Activated CD4-positive, CD25-positive, alpha-beta regulatory T cell treated with anti-CD3 and anti-CD28 coated beads, Interleukin-2, amount 50 U/mL, for 24 hours (primary cell): ENCODE measurements around the gene NFATC2.
"Not testable (repeated sequence)": the region's sequence is repeated elsewhere in the genome, so short reads cannot be mapped to it uniquely, and the experiment has no call there.

Source experiments
- ATAC-seq, 2 donors: fragments of 150-1000 bp; cut with Tn5 transposase; one replicate each; pipeline ENCODE4 v1.10.0; 2021; ENCODE audit warnings: mild to moderate bottlenecking in 1 of 2, moderate library complexity in 1 of 2

NFATC2 gene

DNA sequence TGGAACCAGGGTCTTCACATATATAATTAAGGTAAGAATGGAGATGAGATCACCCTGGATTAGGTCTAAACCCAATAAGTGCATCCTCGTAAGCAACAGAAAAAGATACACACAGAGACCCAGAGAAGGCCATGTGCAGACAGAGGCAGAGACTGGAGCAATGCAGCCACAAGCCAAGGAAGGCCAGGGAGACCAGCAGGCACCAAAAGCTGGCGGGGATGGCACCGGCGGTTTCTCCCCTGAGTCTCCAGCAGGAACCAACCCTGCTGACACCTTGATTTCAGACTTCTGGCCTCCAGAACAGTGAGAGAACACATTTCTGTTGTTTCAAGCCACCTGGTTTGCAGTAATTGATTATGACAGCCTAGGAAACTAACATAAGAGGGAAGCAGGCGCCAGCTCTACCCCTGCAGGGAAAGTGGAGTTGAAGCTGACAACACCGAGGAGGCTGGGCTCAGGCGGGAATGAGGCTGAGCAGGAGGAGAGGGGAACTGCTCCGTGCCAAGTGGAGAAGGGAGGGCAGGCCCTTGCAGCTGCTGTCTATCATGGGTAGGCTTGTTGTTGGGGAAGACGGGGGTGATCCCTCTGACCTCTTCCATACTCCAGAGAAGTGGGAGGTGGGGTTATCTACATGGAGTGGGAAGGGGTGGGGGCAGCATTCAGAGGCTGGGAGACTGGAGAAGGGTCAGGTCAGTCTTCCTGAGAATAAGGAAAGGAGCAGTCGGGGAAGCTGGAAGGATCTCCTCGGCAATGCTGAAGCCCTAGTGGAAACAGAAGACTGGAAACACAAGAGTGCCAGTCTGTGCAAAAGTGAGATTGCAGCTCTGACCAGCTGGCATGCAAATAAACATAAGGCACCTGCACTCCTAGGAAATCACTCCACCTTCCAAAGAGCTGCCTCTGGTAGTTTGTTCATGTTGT lies 72.7 kb downstream of the NFATC2 start:
- ATAC-seq, result no peak

DNA sequence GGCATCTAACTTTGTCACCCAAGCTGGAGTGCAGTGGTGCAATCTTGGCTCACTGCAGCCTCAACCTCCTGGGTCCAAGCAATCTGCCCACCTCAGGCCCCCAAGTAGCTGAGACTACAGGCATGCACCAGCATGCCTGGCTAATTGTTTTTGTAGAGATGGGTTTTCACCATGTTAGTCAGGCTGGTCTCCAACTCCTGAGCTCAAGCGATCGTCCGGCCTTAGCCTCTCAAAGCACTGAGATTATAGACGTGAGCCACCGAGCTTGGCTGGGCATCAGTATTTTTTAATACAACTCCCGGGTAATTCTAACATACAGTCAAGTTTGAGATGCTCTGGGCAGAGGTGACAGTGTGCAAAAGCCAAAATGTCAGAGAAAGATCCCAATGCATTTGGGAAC lies 73.5 kb downstream of the NFATC2 start:
- no peak for ATAC-seq

DNA sequence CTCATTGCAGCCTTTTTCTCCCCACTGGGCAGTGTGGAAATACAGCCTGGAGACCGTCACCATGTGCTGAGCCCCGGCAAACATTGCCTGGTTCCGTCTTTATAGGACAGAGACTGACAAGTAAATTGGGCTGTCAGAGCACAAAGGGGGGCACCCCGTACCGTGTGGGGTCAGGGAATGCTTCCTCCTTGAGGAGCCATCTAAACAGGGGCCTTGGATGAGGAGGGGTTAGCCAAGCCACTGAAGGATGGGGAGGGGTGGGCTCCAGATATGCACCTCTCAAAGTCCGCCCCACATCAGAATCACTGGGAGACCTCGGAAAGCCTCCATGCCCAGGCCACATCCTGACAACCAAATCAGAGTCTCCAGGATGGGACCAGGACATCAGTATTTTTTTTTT lies 73.9 kb downstream of the NFATC2 start:
- no peak for ATAC-seq

DNA sequence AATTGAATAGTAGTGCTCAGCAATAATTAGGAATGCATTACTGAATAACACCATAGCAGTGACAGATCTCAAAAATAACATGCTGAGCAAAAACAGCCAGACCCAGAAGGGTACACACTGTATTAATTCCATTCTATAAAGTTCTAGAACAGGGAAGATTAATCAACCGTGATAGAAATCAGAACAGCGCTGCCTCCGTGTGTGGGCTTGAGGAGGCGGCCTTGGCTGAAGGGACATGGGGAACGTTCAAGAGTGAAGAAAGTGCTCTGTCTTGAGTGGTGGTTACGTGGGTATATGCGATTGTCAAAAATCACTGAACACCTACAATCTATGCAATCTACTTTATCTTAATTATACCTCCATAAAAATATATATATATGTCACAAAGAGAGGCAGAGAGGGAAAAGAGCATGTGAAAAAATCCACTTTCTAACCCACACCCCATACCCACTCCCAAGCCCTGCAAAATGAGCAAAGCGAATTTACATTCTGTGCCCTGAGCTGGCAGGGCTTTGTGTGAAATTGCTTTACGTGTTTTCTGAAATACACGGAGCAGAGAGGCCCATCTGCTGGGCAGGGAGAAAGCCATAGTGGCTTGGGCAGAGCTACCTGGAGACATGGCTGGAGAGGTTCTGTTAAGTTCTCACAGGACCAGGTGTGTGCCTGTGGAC lies 74.4 kb downstream of the NFATC2 start:
- ATAC-seq, result no peak

DNA sequence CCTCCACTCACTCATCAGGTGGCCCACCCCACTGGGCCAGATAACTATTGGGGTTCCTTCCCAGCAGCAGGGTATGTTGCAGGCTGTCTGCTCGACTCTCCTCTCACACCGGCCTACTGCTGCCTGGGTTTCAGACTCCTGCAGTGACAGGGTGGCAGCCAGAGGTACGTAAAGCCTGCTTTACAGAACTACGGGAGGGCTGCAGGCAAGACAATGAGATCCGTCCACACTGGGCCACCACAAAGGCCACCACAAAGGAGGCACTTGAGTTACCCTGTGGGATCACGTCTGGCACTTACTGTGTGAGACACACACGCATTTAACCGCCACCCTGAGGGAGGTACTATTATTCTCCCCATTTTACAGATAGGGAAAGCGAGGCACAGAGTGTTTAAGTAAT lies 78.5 kb downstream of the NFATC2 start:
- ATAC-seq, result no peak

DNA sequence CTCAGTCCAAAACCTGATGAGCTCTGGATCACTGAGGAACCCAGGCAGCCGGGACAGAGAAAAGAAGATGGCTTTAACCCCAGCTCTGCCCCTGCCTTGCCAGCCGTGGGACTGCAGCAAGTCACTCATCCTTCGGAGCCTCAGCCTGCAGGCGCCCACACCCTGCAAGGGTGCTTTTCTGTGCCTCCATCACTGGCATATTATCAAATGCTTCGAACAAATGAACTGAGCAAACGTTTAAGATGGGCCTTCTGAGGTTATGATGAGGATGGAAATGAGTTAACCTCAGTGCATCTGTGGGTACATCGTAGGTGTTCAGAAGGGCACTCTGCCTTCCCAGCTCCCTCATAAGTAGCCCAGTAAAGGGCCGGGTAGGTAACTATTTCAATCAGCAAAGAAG lies 79.0 kb downstream of the NFATC2 start:
- peak in 1 of 2 donors; percentile 42 for ATAC-seq

DNA sequence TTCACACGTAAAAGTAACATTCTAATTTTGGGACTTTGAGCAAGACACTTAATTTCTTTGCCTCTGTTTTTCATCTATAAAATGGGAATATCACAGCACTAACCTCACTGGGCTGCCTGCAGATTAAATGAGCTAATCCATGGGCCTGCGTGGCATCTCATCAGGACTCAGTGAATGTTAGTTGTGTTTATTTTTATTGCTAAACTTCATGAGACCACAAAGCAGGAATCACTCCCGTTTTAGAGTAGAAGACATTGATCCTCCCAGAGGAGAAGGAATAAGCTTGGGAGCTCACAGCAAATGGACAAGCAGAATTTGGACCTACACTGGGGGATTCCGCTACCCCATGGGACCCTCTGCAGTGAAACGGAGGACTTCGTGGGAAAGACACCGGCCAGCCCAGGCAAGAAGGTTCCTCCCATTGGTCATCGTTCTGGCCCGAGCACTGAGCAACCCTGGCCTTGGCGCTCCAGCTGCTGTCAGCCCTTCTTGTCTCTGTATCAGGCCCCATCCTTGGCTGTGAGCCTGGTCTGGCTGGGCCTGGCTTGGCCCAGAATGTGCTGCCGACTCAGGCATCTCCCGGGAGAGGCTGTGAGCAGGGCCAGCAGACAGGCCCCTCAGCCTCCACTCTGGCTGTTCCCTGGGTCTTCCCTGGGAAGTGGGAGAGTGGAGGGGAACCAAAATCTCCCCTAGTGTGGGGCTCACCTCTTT lies 79.8 kb downstream of the NFATC2 start:
- no peak for ATAC-seq

DNA sequence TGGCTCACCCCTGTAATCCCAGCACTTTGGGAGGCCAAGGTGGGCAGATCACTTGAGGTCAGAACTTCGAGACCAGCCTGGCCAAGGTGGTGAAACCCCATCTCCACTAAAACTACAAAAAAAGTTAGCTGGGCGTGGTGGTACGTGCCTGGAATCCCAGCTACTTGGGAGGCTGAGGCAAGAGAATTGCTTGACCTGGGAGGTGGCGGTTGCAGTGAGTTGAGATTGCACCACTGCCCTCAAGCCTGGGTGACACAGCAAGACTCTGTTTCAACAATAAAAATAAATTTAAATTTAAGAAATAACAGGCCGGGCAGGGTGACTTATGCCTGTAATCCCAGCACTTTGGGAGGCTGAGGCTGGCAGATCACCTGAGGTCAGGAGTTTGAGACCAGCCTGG lies 80.7 kb downstream of the NFATC2 start:
- not testable (repeated sequence) for ATAC-seq

DNA sequence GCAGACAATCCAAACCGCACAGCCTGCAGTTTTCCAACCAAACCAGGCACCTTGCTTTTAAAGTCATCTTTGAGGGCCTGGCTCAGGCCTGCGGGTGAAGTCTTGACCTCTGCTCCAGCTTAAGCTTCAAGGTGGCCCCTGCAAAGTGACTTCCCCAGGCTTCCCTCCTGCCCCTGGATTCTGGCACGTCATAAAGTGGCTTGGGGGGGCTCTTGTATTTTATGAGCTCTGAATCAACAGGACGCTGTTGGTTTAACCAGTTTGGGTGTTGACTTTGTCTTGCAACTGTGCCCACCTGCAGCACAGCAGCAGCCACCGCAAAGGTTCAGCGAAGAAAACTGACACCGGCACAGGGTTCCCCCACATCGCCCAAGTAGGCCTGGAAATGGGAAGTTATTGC lies 81.2 kb downstream of the NFATC2 start:
- ATAC-seq, result no peak

DNA sequence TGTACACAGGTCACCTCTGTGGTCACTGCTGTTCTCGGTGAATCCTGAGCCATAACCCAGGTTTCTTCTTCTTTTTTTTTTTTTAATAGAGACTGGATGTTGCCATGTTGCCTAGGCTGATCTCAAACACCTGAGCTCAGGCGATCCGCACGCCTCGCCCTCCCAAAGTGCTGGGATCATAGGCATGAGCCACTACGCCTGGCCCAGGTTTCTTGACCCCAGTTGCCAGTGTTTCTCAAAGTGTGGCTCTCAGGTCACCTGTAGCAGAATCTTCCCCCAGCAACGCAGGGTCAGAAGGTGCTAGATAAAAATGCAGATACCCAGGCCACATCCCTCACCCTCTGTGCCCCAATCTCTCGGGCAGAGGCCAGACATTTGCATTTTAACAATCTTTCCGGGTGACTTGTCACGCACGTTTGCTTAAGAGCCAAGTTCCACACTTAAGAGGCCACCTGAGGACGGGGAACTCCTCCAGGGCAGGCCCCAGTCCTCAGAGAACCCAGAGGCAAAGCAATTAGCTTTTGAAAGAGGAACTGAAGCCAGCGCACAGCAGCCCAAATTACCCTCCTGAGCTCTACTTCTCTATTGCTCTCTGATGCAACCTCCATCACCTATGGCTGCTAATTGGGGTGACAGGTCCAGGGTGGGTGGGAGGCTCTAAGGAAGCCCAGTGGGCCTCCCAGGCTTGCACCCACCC lies 81.8 kb downstream of the NFATC2 start:
- peak; percentile 69 to 75 for ATAC-seq

DNA sequence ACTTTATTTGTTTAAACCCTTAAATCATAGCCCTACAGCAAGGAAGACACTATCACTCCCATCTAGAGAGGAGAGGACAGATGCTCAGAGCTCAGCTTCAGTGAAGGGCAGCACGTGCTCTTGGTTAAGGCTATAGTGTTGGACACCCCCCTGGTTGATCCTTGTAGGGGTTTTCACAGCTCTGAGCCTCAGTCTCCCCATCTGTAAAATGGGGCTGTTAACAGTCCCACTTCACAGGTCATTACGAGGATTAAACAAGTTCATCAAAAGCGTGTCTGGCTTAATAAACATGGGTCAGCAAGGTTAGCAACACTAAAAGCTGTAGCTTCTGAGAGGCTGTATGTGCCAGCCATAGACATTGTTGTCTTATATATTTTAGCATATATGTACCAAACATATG lies 82.4 kb downstream of the NFATC2 start:
- no peak for ATAC-seq

DNA sequence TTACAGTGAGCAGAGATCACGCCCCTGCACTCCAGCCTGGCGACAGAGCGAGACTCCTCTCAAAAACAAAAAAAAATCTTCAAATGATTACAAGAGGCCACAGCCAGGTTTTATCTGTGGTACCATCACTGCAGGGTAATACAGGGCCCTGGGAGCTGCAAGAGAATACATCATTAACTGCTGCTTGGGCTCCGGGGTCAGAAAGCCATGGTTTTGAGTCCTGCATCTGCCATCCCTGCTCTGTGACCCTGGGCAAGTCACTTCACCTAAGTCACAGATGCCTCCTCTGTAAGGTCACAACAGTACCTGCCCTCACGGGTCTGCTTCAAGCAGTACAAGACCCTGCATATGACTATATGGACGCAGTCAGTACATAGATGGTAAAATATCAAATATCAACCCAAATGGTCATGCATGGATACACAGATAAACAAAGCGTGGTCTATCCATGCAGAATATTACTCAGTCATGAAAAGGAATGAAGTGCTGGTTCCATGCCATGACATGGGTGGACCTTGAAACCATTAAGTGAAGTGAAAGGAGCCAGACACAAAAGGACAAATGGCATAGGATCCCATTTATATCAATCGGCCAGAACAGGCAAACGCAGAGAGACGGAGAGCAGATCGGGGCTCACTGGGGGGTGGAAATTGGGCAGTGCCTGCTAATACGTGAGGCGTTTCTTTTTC lies 83.6 kb downstream of the NFATC2 start:
- ATAC-seq, result no peak

DNA sequence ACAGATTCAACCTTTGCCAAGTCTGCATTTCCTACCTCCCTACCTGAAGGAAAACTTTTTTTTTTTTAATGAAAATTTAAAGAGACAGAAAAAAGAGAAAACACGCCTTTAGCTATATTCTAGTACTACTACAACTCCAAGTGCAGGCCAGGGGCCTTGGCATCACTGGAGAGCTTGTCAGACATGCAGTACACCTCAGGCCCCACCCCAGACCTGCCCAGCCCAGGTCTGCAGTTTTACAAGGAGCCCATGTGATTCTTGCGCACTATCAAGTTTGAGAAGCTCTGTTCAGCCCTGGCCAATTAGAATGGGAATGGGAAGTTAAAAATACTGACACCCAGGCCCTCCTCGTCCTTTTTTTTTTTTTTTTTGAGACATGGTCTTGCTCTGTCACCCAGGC lies 85.0 kb downstream of the NFATC2 start:
- ATAC-seq, result no peak

DNA sequence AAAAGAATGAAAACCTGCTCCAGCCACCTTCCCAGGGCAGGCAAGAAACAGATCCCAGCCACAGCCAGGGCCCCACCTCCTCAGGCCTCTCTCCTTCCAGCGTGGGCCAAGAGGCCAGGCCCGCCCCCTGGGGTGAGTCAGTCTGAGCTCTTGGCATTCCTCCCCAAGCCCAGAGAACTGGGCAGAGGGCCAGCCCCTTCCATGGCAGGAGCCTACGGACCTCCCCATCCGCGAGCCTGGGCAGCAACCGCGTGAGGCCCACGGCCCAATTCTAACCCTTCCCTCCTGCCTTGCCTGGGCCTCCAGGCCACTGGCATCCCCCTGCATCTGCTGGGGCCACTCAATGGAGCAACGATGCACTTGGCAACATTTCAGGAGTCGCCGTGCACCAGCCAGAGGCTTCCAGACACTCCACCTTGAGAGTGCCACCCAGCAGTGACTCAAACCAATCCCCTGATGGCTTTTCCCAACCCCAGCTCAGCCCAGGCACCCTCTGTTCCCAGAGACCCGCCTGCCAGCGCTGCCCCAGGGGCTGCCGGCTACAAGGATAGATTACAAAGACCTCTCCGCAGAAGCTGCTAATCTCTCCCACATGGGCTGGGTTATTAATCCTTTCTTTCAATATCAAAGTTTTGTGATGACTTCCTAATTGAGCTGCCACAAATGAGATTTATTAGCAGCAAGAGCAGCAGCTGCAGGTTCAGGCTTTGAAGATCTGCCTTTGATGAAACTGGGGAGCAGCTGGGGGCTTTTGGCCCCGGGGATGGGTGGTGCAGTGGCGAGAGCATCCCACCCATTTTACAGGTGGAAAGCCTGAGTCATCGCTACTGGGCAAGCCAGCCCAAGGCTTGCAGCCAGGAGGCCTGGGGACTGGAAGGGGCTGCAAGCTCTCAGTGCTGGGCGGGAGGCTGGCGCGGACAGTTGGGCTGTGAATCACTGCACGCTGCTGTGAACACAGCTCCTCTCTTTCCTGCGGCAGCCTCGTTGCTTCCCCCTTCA lies 85.7 kb downstream of the NFATC2 start:
- no peak for ATAC-seq

DNA sequence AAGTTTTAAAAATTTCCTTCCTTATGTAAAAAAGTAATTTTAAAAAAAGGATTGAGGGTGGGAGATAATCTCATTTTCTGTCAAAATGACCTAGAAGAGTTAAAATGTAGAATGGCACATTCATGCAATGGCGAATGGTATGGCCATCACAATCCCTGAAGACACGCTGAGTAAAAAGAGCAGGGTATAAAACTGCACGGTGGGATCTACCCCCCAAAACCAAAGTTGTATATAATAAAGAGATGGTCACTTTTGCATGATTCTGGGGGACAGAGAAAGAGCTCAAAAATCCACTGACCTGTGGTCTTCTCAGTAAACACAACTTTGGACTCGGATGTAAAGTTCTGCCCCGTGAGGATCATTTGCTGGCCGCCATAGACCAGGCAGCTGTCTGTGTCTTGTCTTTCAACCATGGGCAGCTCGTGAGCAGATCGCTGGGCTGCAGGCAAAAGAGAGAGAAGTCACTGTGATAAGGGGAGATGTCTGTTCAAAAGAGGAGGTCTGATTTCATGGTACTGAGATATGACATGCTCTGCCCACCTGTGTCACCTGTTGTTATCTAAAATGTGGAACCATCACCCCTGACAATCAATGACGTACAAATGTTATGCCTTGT lies 88.2 kb downstream of the NFATC2 start:
- no peak for ATAC-seq

DNA sequence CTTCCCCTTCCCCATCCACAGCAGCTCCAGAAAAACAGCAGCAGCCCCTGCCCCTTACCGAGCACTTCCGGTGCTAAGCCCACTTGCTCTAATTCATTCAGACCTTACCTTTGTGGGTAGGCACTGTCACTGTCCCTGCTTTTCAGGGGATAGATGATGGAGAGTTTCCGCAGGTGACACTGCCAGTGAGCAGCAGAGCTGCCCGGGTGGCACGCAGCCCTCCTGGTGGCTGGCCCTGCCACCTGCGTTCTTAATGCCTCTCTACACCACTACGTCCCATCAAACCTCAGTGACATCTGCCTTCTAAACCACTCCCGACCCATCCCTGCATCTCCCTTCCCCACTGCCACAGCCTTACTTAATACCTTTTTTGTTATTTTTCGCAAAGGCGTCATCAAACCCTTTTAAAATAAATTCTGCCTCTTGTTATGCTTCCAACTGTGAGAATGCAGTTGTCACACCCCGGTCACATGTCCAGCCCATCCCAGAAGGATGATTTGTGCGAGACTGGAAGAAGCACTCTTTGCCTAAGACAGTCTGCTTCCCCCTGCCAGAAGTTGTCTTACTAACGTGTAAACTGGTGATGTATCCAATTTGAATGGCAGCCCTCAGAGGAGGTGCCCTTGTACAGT lies 89.7 kb downstream of the NFATC2 start:
- no peak for ATAC-seq

DNA sequence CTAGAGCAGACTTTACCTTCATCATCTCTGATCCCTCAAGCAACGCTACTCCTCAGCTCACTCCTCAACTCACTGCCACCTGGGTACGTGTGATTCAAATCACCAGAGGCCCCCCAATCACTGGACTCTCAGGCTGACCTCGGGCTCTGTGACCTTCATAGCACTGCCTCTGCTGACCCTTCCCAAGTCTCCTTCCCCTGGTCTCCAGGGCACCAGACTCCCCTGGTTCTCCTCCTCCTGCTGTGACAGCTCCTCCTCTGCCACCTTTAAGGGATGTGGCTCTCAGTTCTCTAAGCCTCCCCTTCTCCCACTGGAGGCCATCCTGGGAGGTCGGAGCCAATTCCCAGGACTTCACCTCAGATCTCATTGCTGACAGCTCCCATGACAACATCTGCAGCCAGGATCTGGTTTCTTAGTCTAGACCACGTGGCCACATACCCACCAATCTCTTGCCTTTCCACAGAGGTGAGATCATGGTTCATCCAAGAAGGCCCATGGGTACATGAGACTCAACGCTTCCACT lies 90.4 kb downstream of the NFATC2 start:
- no peak for ATAC-seq

DNA sequence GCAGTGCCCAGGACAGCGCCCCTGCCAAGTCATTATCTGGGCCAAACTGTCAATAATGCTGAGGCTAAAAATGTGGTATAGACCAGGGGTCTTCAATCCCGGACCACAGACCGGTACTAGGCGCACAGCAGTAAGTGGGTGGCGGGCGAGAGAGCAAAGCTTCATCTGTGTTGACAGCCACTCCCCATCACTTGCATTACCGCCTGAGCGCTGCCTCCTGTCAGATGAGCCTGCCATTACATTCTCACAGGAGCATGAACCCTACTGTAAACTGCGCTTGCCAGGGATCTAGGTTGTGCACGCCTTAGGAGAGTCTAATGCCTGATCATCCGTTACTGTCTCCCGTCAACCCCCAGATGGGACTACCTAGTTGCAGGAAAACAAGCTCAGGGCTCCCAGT lies 91.0 kb downstream of the NFATC2 start:
- ATAC-seq, result no peak

DNA sequence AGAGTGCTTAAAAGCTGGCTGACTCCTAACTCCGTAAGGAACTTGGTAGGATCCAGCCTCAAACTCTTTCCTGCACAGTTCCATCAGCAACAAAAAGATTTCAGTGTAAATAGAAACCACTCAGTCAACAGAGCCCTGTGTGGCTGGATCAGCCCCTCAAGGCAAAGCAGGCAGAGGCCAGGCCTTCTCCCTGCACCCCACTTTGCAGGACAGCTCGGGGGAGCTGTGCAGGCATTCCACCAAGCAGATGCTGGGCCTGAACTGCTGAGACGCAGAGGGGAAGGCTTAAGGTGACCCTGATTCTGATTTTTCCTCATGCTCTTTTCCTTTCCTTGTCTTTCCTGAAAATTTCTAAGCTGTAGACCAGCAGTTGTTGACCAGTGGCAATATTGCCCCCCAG lies 91.5 kb downstream of the NFATC2 start:
- no peak for ATAC-seq

DNA sequence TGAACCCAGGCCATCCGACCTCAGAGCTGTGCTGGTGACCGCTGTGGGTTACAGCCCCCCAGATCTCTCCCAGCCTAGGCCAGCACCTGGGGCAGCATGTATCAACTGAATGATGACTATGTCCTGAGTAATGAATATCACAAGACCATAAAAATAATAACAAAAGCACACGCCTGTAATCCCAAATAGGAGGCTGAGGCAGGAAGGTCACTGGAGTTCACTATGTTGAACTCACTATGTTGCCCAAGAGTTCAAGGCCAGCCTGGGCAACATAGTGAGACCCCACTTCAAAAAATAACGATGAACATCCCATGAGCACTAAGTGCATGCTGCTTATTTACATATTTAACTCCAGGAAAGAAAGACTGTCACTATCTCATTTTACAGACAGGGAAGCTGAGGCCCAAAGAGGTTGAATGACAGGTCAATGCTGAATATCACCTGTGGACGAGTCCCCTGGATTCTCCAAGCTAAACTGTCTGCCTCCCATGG lies 92.3 kb downstream of the NFATC2 start:
- no peak for ATAC-seq
